GM21367 (cell line): ENCODE data around the gene TAF8.

Source experiments
- ATAC-seq: cut with Tn5 transposase; IDR thresholded peaks from one replicate; pipeline ENCODE4 v1.9.1; 2021; ENCODE audit not compliant: unreplicated experiment

Gene TAF8

GRCh38 chr6:42120895-42121865 lies 70.9 kb downstream of the TAF8 start:
- ATAC-seq = no peak

- ATAC-seq = no peak
These were observed 73.2 kb downstream of the TAF8 start for GRCh38 chr6:42123379-42124103.

- ATAC-seq = no peak
These were observed 74.0 kb downstream of the TAF8 start for GRCh38 chr6:42124223-42124836.

GRCh38 chr6:42125231-42125630 lies 74.9 kb downstream of the TAF8 start:
- no peak for ATAC-seq

GRCh38 chr6:42125663-42126062 lies 75.3 kb downstream of the TAF8 start:
- ATAC-seq = no peak

GRCh38 chr6:42128460-42129359 lies 78.4 kb downstream of the TAF8 start:
- ATAC-seq = no peak

GRCh38 chr6:42129360-42129676 lies 79.0 kb downstream of the TAF8 start:
- ATAC-seq = no peak

- ATAC-seq = no peak
These were observed 81.2 kb downstream of the TAF8 start for GRCh38 chr6:42131531-42131930.

- no peak for ATAC-seq
These were observed 83.6 kb downstream of the TAF8 start for GRCh38 chr6:42133926-42134325.

GRCh38 chr6:42135161-42135560 lies 84.8 kb downstream of the TAF8 start:
- ATAC-seq = no peak

- no peak for ATAC-seq
These were observed 85.4 kb downstream of the TAF8 start for GRCh38 chr6:42135722-42136121.

- no peak for ATAC-seq
These were observed 86.3 kb downstream of the TAF8 start for GRCh38 chr6:42136508-42137193.
